WTC11 (cell line): ENCODE data around the gene SLC16A10. TPM values are rescaled to one million over a fixed set of nuclear protein-coding genes. Genes with fewer than 3 reads are reported as not detected.

ENCODE experiments used
- ATAC-seq: fragments of 200-7000 bp; cut with Tn5 transposase; 2 replicates; pipeline ENCODE4 v1.10.0; 2021; ENCODE audit warnings: mild to moderate bottlenecking, moderate library complexity
- CTCF ChIA-PET: fragments of 300-600 bp; sonication (Branson Sonifier 250); formaldehyde crosslinking; loops from one replicate; lab custom pipeline; 2021; ENCODE audit warnings: antibody characterized with exemption; lab: Charles Lee
- POLR2A ChIA-PET: fragments of 350-600 bp; sonication (Branson Sonifier 250); formaldehyde crosslinking; loops from one replicate; lab custom pipeline; 2021; ENCODE audit warnings: antibody characterized with exemption; lab: Charles Lee
- DNase-seq: peaks from one replicate; pipeline ENCODE4 v3.0.0; 2021; ENCODE audit warnings: low spot score
- H3K27ac Mint-ChIP-seq: 2 replicates; pipeline ENCODE4 v1.8.0; 2021; ENCODE audit warnings: mixed read lengths
- H3K27me3 Mint-ChIP-seq: 2 replicates; pipeline ENCODE4 v1.8.0; 2021; ENCODE audit warnings: low read depth, mild to moderate bottlenecking, moderate library complexity, mixed read lengths
- H3K36me3 Mint-ChIP-seq: 2 replicates; pipeline ENCODE4 v1.8.0; 2021; ENCODE audit warnings: mixed read lengths
- H3K4me1 Mint-ChIP-seq: 2 replicates; pipeline ENCODE4 v1.8.0; 2022; ENCODE audit warnings: mixed read lengths
- H3K4me3 Mint-ChIP-seq: 2 replicates; pipeline ENCODE4 v1.8.0; 2021; ENCODE audit warnings: mild to moderate bottlenecking, moderate library complexity, mixed read lengths
- H3K9me3 Mint-ChIP-seq: 2 replicates; pipeline ENCODE4 v1.8.0; 2021; ENCODE audit warnings: mixed read lengths
- ARID4B ChIP-seq: sonication (generic); formaldehyde crosslinking; IDR thresholded peaks from 2 replicates; pipeline ENCODE4 v1.8.0; 2023; ENCODE audit warnings: missing genetic modification reagents, mild to moderate bottlenecking, borderline replicate concordance
- ATF1 ChIP-seq: sonication (generic); formaldehyde crosslinking; IDR thresholded peaks from 2 replicates; pipeline ENCODE4 v1.8.1; 2023; ENCODE audit warnings: mild to moderate bottlenecking, moderate library complexity, missing genetic modification reagents
- ATF3 ChIP-seq: sonication (generic); formaldehyde crosslinking; conservative IDR thresholded peaks from 2 replicates; pipeline ENCODE4 v1.8.1; 2022; ENCODE audit warnings: mild to moderate bottlenecking, missing genetic modification reagents
- ATF6 ChIP-seq: sonication (generic); formaldehyde crosslinking; IDR thresholded peaks from 2 replicates; pipeline ENCODE4 v1.8.1; 2023; ENCODE audit warnings: mild to moderate bottlenecking, missing genetic modification reagents
- E2F5 ChIP-seq: sonication (generic); formaldehyde crosslinking; IDR thresholded peaks from 2 replicates; pipeline ENCODE4 v1.8.1; 2022; ENCODE audit warnings: mild to moderate bottlenecking, moderate library complexity, missing genetic modification reagents
- IRF2 ChIP-seq: sonication (generic); formaldehyde crosslinking; IDR thresholded peaks from 2 replicates; pipeline ENCODE4 v1.8.0; 2022; ENCODE audit warnings: low read depth, missing genetic modification reagents, borderline replicate concordance
- JUN ChIP-seq: sonication (generic); formaldehyde crosslinking; IDR thresholded peaks from 2 replicates; pipeline ENCODE4 v1.8.0; 2023; ENCODE audit warnings: mild to moderate bottlenecking, missing genetic modification reagents
- MAX ChIP-seq: sonication (generic); formaldehyde crosslinking; IDR thresholded peaks from 2 replicates; pipeline ENCODE4 v1.8.0; 2022; ENCODE audit warnings: mild to moderate bottlenecking, missing genetic modification reagents
- MYBL2 ChIP-seq: sonication (generic); formaldehyde crosslinking; IDR thresholded peaks from 2 replicates; pipeline ENCODE4 v1.8.1; 2023; ENCODE audit warnings: mild to moderate bottlenecking, moderate library complexity, missing genetic modification reagents
- PRRX2 ChIP-seq: fragments of 250-450 bp; sonication (Bioruptor Pico); IDR thresholded peaks from 2 replicates; pipeline ENCODE4 v1.8.0; 2021; ENCODE audit warnings: mild to moderate bottlenecking
- SMAD4 ChIP-seq: sonication (generic); formaldehyde crosslinking; IDR thresholded peaks from 2 replicates; pipeline ENCODE4 v1.8.0; 2022; ENCODE audit warnings: mild to moderate bottlenecking, missing genetic modification reagents
- TP53 ChIP-seq: sonication (generic); formaldehyde crosslinking; IDR thresholded peaks from 2 replicates; pipeline ENCODE4 v1.8.1; 2023; ENCODE audit warnings: mild to moderate bottlenecking, missing genetic modification reagents
- ZBTB43 ChIP-seq: sonication (generic); formaldehyde crosslinking; IDR thresholded peaks from 2 replicates; pipeline ENCODE4 v1.8.1; 2023; ENCODE audit warnings: mild to moderate bottlenecking, missing genetic modification reagents
- ZMAT4 ChIP-seq: fragments of 250-450 bp; sonication (Bioruptor Pico); IDR thresholded peaks from 2 replicates; pipeline ENCODE4 v1.9.0; 2021; ENCODE audit warnings: mild to moderate bottlenecking
- ZNF219 ChIP-seq: sonication (generic); formaldehyde crosslinking; IDR thresholded peaks from 2 replicates; pipeline ENCODE4 v1.8.0; 2023; ENCODE audit warnings: missing genetic modification reagents, mild to moderate bottlenecking, borderline replicate concordance
- ZNF232 ChIP-seq: sonication (generic); formaldehyde crosslinking; IDR thresholded peaks from 2 replicates; pipeline ENCODE4 v1.8.0; 2022; ENCODE audit warnings: mild to moderate bottlenecking, missing genetic modification reagents
- ZNF317 ChIP-seq: sonication (generic); formaldehyde crosslinking; IDR thresholded peaks from 2 replicates; pipeline ENCODE4 v1.8.1; 2023; ENCODE audit warnings: low read depth, mild to moderate bottlenecking, moderate library complexity, missing genetic modification reagents, borderline replicate concordance
- ZNF396 ChIP-seq: fragments of 250-450 bp; sonication (Bioruptor Pico); IDR thresholded peaks from 2 replicates; pipeline ENCODE4 v1.8.0; 2021; ENCODE audit warnings: mild to moderate bottlenecking, moderate library complexity, borderline replicate concordance
- ZNF416 ChIP-seq: fragments of 250-450 bp; sonication (Bioruptor Pico); IDR thresholded peaks from 2 replicates; pipeline ENCODE4 v1.9.0; 2021; ENCODE audit warnings: mild to moderate bottlenecking, inconsistent platforms
- ZNF423 ChIP-seq: fragments of 250-450 bp; sonication (Bioruptor Pico); IDR thresholded peaks from 2 replicates; pipeline ENCODE4 v2.1.2; 2022; ENCODE audit warnings: mild to moderate bottlenecking, moderate library complexity
- ZSCAN18 ChIP-seq: fragments of 250-450 bp; sonication (Bioruptor Pico); IDR thresholded peaks from 2 replicates; pipeline ENCODE4 v2.1.2; 2022; ENCODE audit warnings: mild to moderate bottlenecking, moderate library complexity
- total RNA-seq: library from RNA; stranded (reverse); gene quantifications from 3 replicates; pipeline ENCODE4 v1.2.3, GENCODE V29; 2021

Gene SLC16A10
- total RNA-seq, 1 experiment from 2014 or later = 18.4 TPM

- no peak for TF ChIP-seq ARID4B (CRISPR knock-in tag)
These were observed 40.1 kb upstream of the SLC16A10 start (continued) for GRCh38 chr6:111047244-111047643.

GRCh38 chr6:111050261-111051023 lies 36.9 kb upstream of the SLC16A10 start:
- Mint-ChIP-seq H3K4me1 (no peaks in the 10 kb centered on the region), H3K4me3 (no peak overlapping the region)

GRCh38 chr6:111052171-111052570 lies 35.1 kb upstream of the SLC16A10 start:
- Mint-ChIP-seq H3K9me3 (peaks cover 9% of the 10 kb centered on the region; the same call in 1 of the 2 replicates), H3K36me3 (no peaks in the 10 kb centered on the region), H3K27ac (no peak overlapping the region), H3K27me3 (no peaks in the 10 kb centered on the region), H3K4me3 (no peak overlapping the region), H3K4me1 (peaks cover 5% of the 10 kb centered on the region)
- ATAC-seq = no peak
- ChIA-PET CTCF (no interaction called here), POLR2A (no interaction called here)
- DNase-seq = no peak
- TF ChIP-seq ZNF396 (CRISPR knock-in tag) (no peak), ZNF416 (CRISPR knock-in tag) (no peak), ZNF317 (CRISPR knock-in tag) (no peak), ZSCAN18 (CRISPR knock-in tag) (no peak), IRF2 (CRISPR knock-in tag) (no peak), JUN (no peak), ATF3 (no peak), ZNF423 (CRISPR knock-in tag) (no peak), MAX (CRISPR knock-in tag) (no peak), PRRX2 (CRISPR knock-in tag) (no peak), MYBL2 (no peak), E2F5 (CRISPR knock-in tag) (no peak), TP53 (CRISPR knock-in tag) (no peak), ATF1 (no peak), ZNF232 (no peak), SMAD4 (CRISPR knock-in tag) (no peak), ZMAT4 (no peak), ATF6 (CRISPR knock-in tag) (no peak), ZBTB43 (CRISPR knock-in tag) (no peak)

More at GRCh38 chr6:111050261-111051023, 36.9 kb upstream of the SLC16A10 start:
- Mint-ChIP-seq H3K9me3 (peaks cover 9% of the 10 kb centered on the region; the same call in 1 of the 2 replicates), H3K27me3 (no peaks in the 10 kb centered on the region; the same call in 1 of the 2 replicates), H3K36me3 (no peaks in the 10 kb centered on the region), H3K27ac (no peak overlapping the region)
- TF ChIP-seq ZNF219 (CRISPR knock-in tag) = no peak
- DNase-seq (no peak), ATAC-seq (no peak)
- ChIA-PET CTCF (interaction anchor here (1.5 kb wide), 1 partner anchor 209 kb away, joined by 3 read pairs; a partner anchor contains a TSS), POLR2A (no interaction called here)
